CD14-positive monocyte (primary cell): ENCODE results near the gene FGD4. TPM values are rescaled to one million over a fixed set of nuclear protein-coding genes. Genes with fewer than 3 reads are reported as not detected.

Source experiments
- DNase-seq, 3 donors: peaks; one replicate each; pipeline ENCODE4 v3.0.0-alpha.2; 2011 to 2022
- H2AFZ ChIP-seq: 2 replicates; pipeline ENCODE4 v1.6.0; 2012; ENCODE audit warnings: mild to moderate bottlenecking, low read depth, low read length, inconsistent platforms; ENCODE audit not compliant: insufficient read depth, poor library complexity, severe bottlenecking
- H3K27ac ChIP-seq, 2 donors: 1 replicate in 1 of 2; 2 replicates in 1 of 2; pipeline ENCODE4 v1.5.1; 2012 to 2013; ENCODE audit warnings: low read length in 2 of 2, control low read depth in 1 of 2, inconsistent platforms in 1 of 2, low read depth in 1 of 2, mild to moderate bottlenecking in 1 of 2
- H3K27me3 ChIP-seq, 2 donors: one replicate each; pipeline versions ENCODE4 v1.6.0 to v1.6.1; 2011 to 2013; ENCODE audit warnings: low read length in 2 of 2; ENCODE audit not compliant: control insufficient read depth in 2 of 2, insufficient read depth in 2 of 2
- H3K36me3 ChIP-seq, 2 donors: replicated peaks in 1 of 2; 1 replicate in 1 of 2; 2 replicates in 1 of 2; pipeline versions ENCODE4 v1.5.1 to v1.6.1; 2012 to 2013; ENCODE audit warnings: low read length in 2 of 2, control low read depth in 1 of 2, inconsistent platforms in 1 of 2, mild to moderate bottlenecking in 1 of 2; ENCODE audit not compliant: insufficient read depth in 2 of 2, control insufficient read depth in 1 of 2
- H3K4me1 ChIP-seq, 2 donors: 1 replicate in 1 of 2; 2 replicates in 1 of 2; pipeline versions ENCODE4 v1.5.1 to v1.6.1; 2012 to 2013; ENCODE audit warnings: low read length in 2 of 2, control low read depth in 1 of 2, inconsistent platforms in 1 of 2, mild to moderate bottlenecking in 1 of 2, moderate library complexity in 1 of 2; ENCODE audit not compliant: insufficient read depth in 2 of 2, control insufficient read depth in 1 of 2
- H3K4me2 ChIP-seq: replicated peaks from 2 replicates; pipeline ENCODE3; 2012; ENCODE audit warnings: low read length, moderate library complexity, mild to moderate bottlenecking; ENCODE audit not compliant: poor library complexity, severe bottlenecking; ENCODE audit errors: extremely low read depth
- H3K4me3 ChIP-seq, 3 experiments: fragments of 200-600 bp in 1 of 3; sonication (generic) in 1 of 3; replicated peaks in 1 of 3; 1 replicate in 2 of 3; 2 replicates in 1 of 3; pipeline ENCODE4 v1.5.1; 2011 to 2013; ENCODE audit warnings: low read length in 3 of 3, mild to moderate bottlenecking in 3 of 3, control low read depth in 2 of 3, low read depth in 2 of 3, inconsistent platforms in 1 of 3, moderate library complexity in 1 of 3
- H3K79me2 ChIP-seq: 2 replicates; pipeline ENCODE4 v1.6.0; 2012; ENCODE audit warnings: mild to moderate bottlenecking, control low read depth, inconsistent platforms, low read length, moderate library complexity; ENCODE audit not compliant: insufficient read depth
- H3K9ac ChIP-seq: 2 replicates; pipeline ENCODE4 v1.6.0; 2017; ENCODE audit warnings: low read length, mild to moderate bottlenecking; ENCODE audit not compliant: insufficient read depth, poor library complexity, severe bottlenecking
- H3K9me3 ChIP-seq, 2 donors: replicated peaks in 1 of 2; 1 replicate in 1 of 2; 2 replicates in 1 of 2; pipeline versions ENCODE4 v1.5.1 to v1.6.1; 2012 to 2013; ENCODE audit warnings: low read length in 2 of 2, control low read depth in 1 of 2; ENCODE audit not compliant: control insufficient read depth in 1 of 2, insufficient read depth in 1 of 2
- H4K20me1 ChIP-seq: 2 replicates; pipeline ENCODE4 v1.6.0; 2012; ENCODE audit warnings: mild to moderate bottlenecking, low read length, control low read depth, moderate library complexity; ENCODE audit not compliant: insufficient read depth
- H3K27ac Mint-ChIP-seq, 7 donors: one replicate each; pipeline ENCODE4 v1.8.0; 2020; ENCODE audit warnings: mild to moderate bottlenecking in 7 of 7, mixed read lengths in 7 of 7, moderate library complexity in 6 of 7, inconsistent platforms in 2 of 7
- H3K27me3 Mint-ChIP-seq, 3 donors: one replicate each; pipeline ENCODE4 v1.8.0; 2021 to 2022; ENCODE audit warnings: low read depth in 3 of 3, mild to moderate bottlenecking in 3 of 3, mixed read lengths in 3 of 3, moderate library complexity in 3 of 3, inconsistent platforms in 1 of 3
- H3K36me3 Mint-ChIP-seq, 2 donors: one replicate each; pipeline ENCODE4 v1.8.0; 2020; ENCODE audit warnings: mixed read lengths in 2 of 2, inconsistent platforms in 1 of 2, mild to moderate bottlenecking in 1 of 2
- H3K4me1 Mint-ChIP-seq: one replicate; pipeline ENCODE4 v1.8.0; 2020; ENCODE audit warnings: mild to moderate bottlenecking, mixed read lengths
- H3K4me3 Mint-ChIP-seq, 2 donors: one replicate each; pipeline ENCODE4 v1.8.0; 2020; ENCODE audit warnings: mild to moderate bottlenecking in 2 of 2, mixed read lengths in 2 of 2, moderate library complexity in 1 of 2
- H3K9me3 Mint-ChIP-seq, 7 donors: one replicate each; pipeline ENCODE4 v1.8.0; 2020 to 2022; ENCODE audit warnings: mixed read lengths in 7 of 7, mild to moderate bottlenecking in 6 of 7, moderate library complexity in 6 of 7, inconsistent platforms in 2 of 7
- CTCF ChIP-seq: fragments of 200-600 bp; IDR thresholded peaks from one replicate; pipeline ENCODE4 v1.8.0; 2022; ENCODE audit warnings: antibody characterized with exemption, mild to moderate bottlenecking
- WGBS: methylation state at CpG from one replicate; pipeline ENCODE4 v1.1.5; 2013; ENCODE audit warnings: missing lambda C conversion rate; ENCODE audit not compliant: insufficient coverage; 5-methylcytosine and 5-hydroxymethylcytosine counted together
- intact Hi-C, 2 donors: fragments of 100-400 bp; cut with micrococcal nuclease; formaldehyde crosslinking; loops; one replicate each; pipeline versions ENCODE4 v1.15.0 to v1.15.1; 2023
- polyA plus RNA-seq, 3 donors: library from polyadenylated mRNA; depleted of rRNA in 1 of 3; unstranded in 2 of 3; stranded (reverse) in 1 of 3; fragments of 300-500 nt in 2 of 3; fragments of >200 nt in 1 of 3; fragmentation: Illumina TruSeq in 2 of 3; gene quantifications; 1 replicate in 2 of 3; 2 replicates in 1 of 3; pipeline ENCODE4 v1.2.3, GENCODE V29; 2012 to 2021

Gene FGD4
- polyA plus RNA-seq, 3 donors: 5.3 to 34.4 (median 6.0) TPM

GRCh38 chr12:32483499-32483898, 84.1 kb downstream of the FGD4 start:
- no peaks in the 10 kb centered on the region for H4K20me1 ChIP-seq
- H3K4me1 Mint-ChIP-seq: peaks cover 62% of the 10 kb centered on the region
- no peak overlapping the region for H3K9ac ChIP-seq
- no peaks in the 10 kb centered on the region for H3K27me3 Mint-ChIP-seq
- no peak overlapping the region for H2AFZ ChIP-seq
- H3K4me2 ChIP-seq: peak overlapping the region; percentile 79
- no peaks in the 10 kb centered on the region for H3K36me3 ChIP-seq
- DNase-seq: peak; percentile 62 to 82 (median 82)
- peak overlapping the region; percentile 50 to 95 for H3K27ac ChIP-seq
- no peak for TF ChIP-seq CTCF
- no peaks in the 10 kb centered on the region for H3K27me3 ChIP-seq
- H3K9me3 ChIP-seq: no peaks in the 10 kb centered on the region
- intact Hi-C loops: loop anchor here (5.0 to 10.0 kb wide), 4 partner anchors 39 to 739 kb away; no protein-coding TSS in a partner anchor
- peaks cover 0 to 1% (median 0%) of the 10 kb centered on the region in 7 donors for H3K9me3 Mint-ChIP-seq
- H3K36me3 Mint-ChIP-seq: peaks cover 0 to 4% of the 10 kb centered on the region in 2 donors
- peak overlapping the region; percentile 27 to 73 for H3K4me3 Mint-ChIP-seq
- peak overlapping the region in 1 of 3 experiments; percentile 66 for H3K4me3 ChIP-seq
- H3K27ac Mint-ChIP-seq: peak overlapping the region; percentile 93 to 99 (median 98)
- peaks cover 44% of the 10 kb centered on the region for H3K79me2 ChIP-seq
- peaks cover 85% of the 10 kb centered on the region in 2 donors for H3K4me1 ChIP-seq

- Mint-ChIP-seq H3K36me3 (peaks cover 2 to 4% of the 10 kb centered on the region in 2 donors), H3K9me3 (peaks cover 0 to 1% (median 0%) of the 10 kb centered on the region in 7 donors), H3K4me3 (no peak overlapping the region), H3K27ac (peak overlapping the region; percentile 93 to 99 (median 98)), H3K4me1 (peaks cover 61% of the 10 kb centered on the region), H3K27me3 (no peaks in the 10 kb centered on the region)
- H3K79me2 ChIP-seq: peaks cover 49% of the 10 kb centered on the region
- H3K4me1 ChIP-seq: peaks cover 85% of the 10 kb centered on the region in 2 donors
- intact Hi-C loops: loop anchor here (5.0 to 10.0 kb wide), 4 partner anchors 38 to 739 kb away; no protein-coding TSS in a partner anchor
- DNase-seq: no peak
- H3K27ac ChIP-seq: peak overlapping the region in 1 of 2 donors; percentile 95
- H3K9ac ChIP-seq: no peak overlapping the region
- no peaks in the 10 kb centered on the region for H3K9me3 ChIP-seq
- H3K4me3 ChIP-seq: peak overlapping the region in 1 of 3 experiments; percentile 66
- H3K27me3 ChIP-seq: no peaks in the 10 kb centered on the region
- TF ChIP-seq CTCF: no peak
- H2AFZ ChIP-seq: no peak overlapping the region
- WGBS: no CpG with 5 or more reads among the region's 1 CpG
- H3K4me2 ChIP-seq: peak overlapping the region; percentile 79
- H3K36me3 ChIP-seq: no peaks in the 10 kb centered on the region
- H4K20me1 ChIP-seq: peaks cover under 1% of the 10 kb centered on the region
Measured at GRCh38 chr12:32483993-32484392, 84.6 kb downstream of the FGD4 start.
